GM20000 (cell line): ENCODE results near the gene AIG1.
"Not testable (repeated sequence)": the region's sequence is repeated elsewhere in the genome, so short reads cannot be mapped to it uniquely, and the experiment has no call there.

Source experiments
- DNase-seq: peaks from one replicate; pipeline ENCODE4 v3.0.0; 2012; ENCODE audit warnings: low spot score
- TF ChIP-seq, protein P1 (sequence below): IDR thresholded peaks from 2 replicates; pipeline ENCODE4 v1.5.1; 2012; ENCODE audit warnings: mild to moderate bottlenecking, control low read depth; ENCODE audit errors: extremely low read depth, missing control alignments

AIG1 gene

DNA sequence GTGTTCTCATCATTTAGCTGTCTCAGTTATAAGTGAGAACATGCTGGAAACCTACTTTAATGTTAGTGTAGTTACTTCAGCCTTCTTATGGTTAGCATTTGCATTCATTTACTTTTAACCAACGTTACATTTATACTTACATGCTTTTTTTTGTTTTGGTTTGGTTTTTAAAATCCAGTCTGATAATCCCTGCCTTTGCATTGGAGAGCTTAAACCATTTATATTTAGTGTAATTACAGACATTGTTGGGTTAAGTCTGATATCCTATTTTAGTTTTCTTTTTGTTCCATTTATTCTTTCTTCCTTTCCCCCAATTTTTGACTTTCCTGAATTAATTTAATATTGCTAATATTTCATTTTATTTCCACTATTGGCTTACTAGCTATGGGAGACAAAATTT lies 70.2 kb downstream of the AIG1 start:
- TF ChIP-seq, protein P1, sequence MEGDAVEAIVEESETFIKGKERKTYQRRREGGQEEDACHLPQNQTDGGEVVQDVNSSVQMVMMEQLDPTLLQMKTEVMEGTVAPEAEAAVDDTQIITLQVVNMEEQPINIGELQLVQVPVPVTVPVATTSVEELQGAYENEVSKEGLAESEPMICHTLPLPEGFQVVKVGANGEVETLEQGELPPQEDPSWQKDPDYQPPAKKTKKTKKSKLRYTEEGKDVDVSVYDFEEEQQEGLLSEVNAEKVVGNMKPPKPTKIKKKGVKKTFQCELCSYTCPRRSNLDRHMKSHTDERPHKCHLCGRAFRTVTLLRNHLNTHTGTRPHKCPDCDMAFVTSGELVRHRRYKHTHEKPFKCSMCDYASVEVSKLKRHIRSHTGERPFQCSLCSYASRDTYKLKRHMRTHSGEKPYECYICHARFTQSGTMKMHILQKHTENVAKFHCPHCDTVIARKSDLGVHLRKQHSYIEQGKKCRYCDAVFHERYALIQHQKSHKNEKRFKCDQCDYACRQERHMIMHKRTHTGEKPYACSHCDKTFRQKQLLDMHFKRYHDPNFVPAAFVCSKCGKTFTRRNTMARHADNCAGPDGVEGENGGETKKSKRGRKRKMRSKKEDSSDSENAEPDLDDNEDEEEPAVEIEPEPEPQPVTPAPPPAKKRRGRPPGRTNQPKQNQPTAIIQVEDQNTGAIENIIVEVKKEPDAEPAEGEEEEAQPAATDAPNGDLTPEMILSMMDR = no peak
- no peak for DNase-seq

DNA sequence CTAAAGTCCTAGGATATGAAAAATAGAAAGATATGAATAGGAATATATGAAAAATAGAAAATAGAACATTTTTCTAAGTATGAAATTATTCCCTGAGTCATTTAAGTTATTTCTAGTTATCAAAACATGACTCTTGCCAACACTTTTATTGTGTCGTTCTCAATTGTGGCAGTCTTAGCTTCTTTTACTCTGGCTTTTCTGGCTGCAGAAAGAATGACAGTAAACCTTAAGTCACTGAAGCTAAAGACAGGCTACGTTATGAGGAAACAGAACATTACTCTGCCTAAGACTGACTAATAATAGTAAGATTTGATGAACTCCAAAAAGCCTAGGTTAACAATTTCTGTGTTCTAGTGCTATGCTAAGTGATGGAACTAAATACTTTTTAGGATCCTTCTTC lies 74.6 kb downstream of the AIG1 start:
- DNase-seq = no peak
- TF ChIP-seq, protein P1 = no peak

DNA sequence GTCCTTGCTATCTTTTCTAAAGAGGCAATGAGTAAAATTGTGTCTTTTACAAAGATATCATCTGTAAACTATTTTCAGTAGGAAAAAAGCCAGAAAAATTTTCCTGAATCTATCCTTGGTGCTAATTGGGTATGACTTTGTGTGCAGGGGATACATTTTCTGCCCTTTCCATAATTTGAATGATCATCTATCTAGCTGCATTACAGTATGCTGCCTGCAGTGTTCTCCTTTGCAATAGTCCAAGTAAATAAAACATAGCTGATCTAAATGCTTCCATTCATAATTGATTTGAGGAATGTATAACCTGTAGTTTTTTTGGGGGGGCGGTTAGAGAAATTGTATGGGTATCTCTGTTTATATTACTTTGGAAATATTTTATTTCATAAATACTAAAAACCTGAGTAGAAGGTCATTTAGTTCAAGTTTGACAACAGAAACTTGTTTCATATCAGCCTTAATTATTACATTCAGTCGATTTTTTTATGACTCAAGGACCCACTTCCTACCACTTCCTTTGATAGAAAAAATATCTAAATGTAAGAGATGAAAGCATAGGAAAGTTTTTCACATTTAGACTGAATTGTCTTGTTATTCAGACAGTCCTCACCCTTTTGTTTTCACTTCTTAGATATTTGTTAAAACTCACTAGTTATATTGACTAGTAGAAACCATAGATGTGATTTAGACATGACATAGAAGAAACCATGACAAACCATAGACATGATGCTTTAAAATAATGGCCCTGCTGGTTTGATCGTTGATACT lies 75.3 kb downstream of the AIG1 start:
- TF ChIP-seq, protein P1 = no peak
- no peak for DNase-seq

DNA sequence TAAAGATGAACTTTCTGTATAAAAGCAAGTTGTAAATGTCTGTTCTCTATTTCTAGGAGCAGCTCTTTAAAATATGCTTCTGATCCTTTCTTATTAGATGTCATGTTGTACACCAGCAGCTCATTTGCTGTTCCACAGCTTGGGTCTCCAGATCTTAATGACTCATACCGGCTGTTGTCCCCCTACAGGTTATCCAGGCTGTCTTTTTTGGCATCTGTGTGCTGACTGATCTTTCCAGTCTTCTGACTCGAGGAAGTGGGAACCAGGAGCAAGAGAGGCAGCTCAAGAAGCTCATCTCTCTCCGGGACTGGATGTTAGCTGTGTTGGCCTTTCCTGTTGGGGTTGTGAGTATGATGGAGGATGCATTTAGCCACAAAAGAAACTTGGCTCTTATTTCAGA lies 76.0 kb downstream of the AIG1 start:
- no peak for DNase-seq
- TF ChIP-seq, protein P1 = no peak

DNA sequence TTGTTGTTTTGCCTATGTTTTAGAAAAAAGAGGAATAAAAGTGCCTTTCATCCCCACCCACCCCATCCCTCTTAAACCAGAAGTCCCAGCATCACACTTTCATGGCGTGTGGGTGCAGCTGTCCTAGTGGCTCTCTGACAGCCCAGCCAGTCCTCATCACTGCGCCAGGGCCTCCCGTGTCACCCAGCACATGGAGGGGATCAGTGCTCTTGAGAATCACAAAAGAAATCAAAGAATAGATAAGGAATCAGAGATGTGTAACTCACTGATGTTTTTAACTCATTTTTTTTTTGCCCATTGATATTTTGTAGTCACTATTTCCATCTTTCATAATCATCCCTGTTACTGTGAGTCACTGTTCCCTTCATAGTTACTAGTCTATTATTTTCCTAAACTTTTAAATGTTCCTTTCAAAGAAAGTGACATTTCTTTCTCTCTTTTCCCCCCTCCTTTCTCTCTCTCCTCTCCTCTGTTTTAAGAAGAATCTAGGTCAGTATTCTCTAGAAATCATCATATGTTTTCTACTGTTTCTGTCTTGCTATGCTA lies 78.6 kb downstream of the AIG1 start:
- TF ChIP-seq, protein P1 = no peak
- no peak for DNase-seq

DNA sequence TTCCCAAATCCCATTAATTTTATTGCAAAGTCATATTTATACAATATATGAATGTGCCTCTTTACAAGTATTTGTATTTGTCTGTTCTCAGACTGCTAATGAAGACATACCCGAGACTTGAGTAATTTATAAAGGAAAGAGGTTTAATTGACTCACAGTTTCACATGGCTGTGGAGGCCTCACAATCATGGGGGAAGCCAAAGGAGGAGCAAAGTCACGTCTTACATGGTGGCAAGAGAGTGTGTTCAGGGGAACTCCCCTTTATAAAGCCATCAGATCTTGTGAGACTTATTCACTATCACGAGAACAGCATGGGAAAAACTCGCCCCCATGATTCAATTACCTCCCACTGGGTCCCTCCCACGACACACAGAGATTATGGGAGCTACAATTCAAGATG lies 79.2 kb downstream of the AIG1 start:
- DNase-seq = not testable (repeated sequence)

DNA sequence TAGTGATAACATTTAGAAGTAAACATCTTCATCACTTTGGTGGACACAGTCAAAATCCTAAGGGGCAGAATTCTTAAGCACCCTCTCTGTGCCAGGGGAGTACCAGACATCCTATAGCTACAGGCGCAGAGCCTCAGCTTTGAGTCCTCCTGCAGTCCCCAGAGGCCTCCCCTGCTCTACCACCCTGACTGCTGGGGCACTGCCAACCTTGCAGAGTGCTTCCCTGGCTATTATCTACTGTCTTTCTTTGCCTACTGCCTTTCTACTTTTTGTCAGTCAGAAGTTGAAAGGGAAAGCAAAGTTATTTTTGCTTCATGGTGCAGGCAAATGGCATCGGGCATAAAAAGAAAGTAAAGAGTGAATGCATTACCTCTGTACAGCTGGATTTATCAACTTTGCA lies 80.1 kb downstream of the AIG1 start:
- TF ChIP-seq, protein P1 = no peak

DNA sequence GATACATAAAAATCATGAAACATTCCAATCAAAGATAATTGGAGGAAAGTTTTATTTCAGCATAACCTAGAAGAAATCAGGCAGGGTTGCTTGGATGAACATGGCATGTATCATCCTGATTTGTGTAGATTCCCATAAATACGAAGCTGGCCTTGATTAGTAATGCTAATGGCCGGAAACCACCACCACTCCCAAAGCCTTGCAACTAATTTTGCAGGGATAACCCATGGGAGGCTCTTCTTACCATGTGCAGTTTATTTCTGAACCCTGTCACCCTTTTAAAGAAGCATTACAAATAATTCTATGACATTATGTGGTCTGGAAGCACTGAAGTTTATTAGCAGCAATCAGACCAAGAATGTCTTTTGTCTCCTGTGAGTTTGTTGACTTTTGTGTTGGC lies 80.8 kb downstream of the AIG1 start:
- DNase-seq = no peak
- TF ChIP-seq, protein P1 = no peak

More for the DNA sequence above, 80.1 kb downstream of the AIG1 start:
- no peak for DNase-seq
